Astrocyte of the spinal cord (primary cell): ENCODE measurements around the gene CNOT6.

ENCODE experiments used
- DNase-seq: peaks from one replicate; pipeline ENCODE4 v3.0.0; 2011; ENCODE audit warnings: low read depth, low spot score
- H3K4me3 ChIP-seq: 2 replicates; pipeline ENCODE4 v1.5.1; 2011; ENCODE audit warnings: low read depth, mild to moderate bottlenecking, low read length, moderate library complexity
- in situ Hi-C: cut with HindIII; loops from 2 replicates; pipeline ENCODE4 v1.10.0; 2017; ENCODE audit warnings: low sequenced_read_pairs
- TF ChIP-seq, protein P1 (sequence below): IDR thresholded peaks from 2 replicates; pipeline ENCODE4 v1.5.1; 2012; ENCODE audit warnings: low read depth, mild to moderate bottlenecking, low read length, inconsistent platforms

CNOT6 gene

DNA sequence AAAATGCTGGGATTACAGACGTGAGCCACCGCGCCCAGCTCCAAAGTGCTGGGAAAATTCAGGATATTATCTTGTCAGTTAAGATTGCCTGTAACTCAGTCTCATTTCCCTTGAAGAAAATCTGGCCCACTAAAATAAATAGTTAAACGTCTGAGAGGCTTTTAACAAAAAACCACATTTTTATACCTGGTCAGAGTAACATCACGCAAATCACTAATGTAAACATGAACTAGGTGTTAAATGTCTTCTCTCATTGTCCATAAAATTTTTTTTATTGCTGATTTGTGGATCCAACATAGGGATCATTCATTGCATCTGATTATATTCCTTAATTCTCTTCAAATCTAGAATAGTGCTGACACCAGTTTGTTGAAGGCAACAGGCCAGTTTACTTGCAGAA lies 22.3 kb downstream of the CNOT6 start:
- in situ Hi-C loops, result no loop called here
- no peak overlapping the region for H3K4me3 ChIP-seq
- TF ChIP-seq, protein P1, sequence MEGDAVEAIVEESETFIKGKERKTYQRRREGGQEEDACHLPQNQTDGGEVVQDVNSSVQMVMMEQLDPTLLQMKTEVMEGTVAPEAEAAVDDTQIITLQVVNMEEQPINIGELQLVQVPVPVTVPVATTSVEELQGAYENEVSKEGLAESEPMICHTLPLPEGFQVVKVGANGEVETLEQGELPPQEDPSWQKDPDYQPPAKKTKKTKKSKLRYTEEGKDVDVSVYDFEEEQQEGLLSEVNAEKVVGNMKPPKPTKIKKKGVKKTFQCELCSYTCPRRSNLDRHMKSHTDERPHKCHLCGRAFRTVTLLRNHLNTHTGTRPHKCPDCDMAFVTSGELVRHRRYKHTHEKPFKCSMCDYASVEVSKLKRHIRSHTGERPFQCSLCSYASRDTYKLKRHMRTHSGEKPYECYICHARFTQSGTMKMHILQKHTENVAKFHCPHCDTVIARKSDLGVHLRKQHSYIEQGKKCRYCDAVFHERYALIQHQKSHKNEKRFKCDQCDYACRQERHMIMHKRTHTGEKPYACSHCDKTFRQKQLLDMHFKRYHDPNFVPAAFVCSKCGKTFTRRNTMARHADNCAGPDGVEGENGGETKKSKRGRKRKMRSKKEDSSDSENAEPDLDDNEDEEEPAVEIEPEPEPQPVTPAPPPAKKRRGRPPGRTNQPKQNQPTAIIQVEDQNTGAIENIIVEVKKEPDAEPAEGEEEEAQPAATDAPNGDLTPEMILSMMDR, result no peak
- DNase-seq, result no peak

DNA sequence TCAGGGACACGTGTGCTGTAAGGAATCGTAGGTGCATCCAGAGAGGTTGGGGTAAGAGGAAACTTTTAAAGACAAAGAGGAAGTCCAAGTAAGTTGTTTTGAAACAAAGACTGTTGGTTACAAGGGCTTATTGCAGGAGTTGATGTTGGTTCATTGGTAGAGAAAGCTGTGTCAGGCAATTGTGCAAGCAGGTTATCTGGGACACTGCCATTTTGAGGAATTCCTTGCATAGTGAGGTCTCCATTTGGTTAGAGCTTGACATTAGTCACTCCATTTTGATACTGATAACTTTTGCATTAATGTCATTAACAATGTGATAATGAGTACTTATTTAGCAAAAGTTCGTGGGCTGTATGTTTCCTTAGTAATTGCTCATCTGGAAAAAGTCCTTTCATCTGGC lies 24.9 kb downstream of the CNOT6 start:
- in situ Hi-C loops, result no loop called here
- H3K4me3 ChIP-seq, result no peak overlapping the region
- TF ChIP-seq, protein P1, result no peak
- DNase-seq, result peak; percentile 27

DNA sequence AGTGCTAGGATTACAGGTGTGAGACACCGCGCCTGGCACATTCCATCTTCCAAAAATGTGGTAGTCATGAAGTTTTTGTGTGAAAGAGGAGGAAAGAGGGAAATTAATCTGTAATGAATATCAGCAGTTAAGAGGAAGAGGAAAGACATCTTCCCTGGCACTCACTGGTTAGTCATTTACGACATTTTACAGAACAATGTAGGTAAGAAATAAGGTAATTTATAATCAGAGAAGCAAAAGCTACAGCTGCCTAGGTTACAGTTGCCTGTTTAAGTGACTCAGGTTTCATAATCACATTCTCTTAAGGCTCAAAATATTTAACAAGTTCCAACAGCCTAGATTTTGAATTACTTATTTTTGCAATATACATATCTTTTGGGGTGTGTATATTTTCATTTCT lies 26.9 kb downstream of the CNOT6 start:
- no peak for DNase-seq
- no peak overlapping the region for H3K4me3 ChIP-seq
- in situ Hi-C loops, result no loop called here
- TF ChIP-seq, protein P1, result no peak

DNA sequence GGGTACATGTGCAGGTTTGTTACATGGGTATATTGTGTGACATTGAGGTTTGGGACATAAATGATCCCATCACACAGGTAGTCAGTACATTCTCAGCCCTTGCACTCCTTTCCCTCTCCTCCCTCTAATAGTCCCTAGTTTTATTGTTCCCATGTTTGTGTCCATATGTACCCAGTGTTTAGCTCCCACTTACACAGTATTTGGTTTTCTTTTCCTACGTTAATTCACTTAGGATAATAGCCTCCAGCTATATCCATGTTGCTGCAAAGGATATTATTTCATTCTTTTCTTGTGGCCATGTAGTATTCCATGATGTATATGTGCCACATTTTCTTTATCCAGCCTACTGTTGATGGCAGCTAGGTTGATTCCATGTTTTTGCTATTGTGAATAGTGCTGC lies 27.4 kb downstream of the CNOT6 start:
- in situ Hi-C loops, result no loop called here
- DNase-seq, result no peak
- TF ChIP-seq, protein P1, result no peak
- no peak overlapping the region for H3K4me3 ChIP-seq

DNA sequence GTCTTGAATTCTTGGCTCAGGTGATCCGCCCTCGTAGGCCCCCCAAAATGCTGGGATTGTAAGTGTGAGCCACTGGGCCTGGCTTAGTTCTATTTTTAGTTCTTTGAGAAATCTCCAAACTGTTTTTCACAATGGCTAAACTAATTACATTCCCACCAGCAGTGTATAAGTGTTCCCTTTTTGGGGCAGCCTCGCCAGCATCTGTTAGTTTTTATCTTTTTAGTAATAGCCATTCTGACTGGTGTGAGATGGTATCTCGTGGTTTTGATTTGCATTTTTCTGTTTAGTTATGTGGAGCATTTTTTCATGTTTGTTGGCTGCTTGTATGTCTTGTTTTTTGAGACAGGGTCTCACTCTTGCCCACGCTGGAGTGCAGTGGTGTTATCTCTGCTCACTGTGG lies 28.2 kb downstream of the CNOT6 start:
- H3K4me3 ChIP-seq, result no peak overlapping the region
- TF ChIP-seq, protein P1, result no peak
- in situ Hi-C loops, result no loop called here
- no peak for DNase-seq

DNA sequence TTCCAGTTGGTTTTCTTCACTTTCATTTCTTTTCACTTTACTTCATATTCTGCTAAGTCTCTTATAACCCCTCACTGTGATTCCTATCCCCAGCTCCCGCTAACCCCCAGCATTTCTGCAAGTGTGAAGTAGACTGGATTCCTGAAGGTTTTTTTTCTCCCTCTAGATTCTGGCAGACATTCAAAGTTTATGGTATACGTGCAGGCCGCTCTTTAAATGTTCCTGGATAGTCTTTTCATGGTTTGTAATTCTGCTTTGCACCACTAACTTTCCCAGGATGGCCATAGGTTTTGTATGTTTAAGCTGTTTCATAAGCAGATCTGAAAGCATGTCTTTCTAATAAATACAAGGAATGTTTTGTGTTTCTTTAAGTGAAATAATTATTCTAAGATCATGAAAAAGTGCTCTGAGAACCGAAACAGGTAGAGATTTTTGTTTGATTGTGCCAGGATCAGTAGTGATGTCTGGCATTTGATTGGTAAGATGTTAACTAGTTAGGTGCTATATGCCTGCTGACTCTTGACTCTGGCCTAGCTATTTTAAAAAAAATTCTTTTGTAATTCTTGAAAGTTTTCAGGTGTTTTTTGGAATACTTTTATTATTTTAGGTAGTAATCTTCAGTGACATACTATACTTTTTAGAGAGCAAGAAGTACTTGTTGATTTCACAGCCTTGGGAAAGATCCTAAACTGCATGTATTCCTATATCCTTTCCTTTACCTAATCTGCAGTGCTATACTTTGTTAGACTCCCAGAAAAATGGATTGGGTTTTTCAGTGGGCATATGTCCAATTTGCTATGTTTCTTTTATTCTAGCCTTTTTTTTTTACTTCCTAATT lies 29.7 kb downstream of the CNOT6 start:
- in situ Hi-C loops, result no loop called here
- H3K4me3 ChIP-seq, result no peak overlapping the region
- DNase-seq, result peak; percentile 17
- TF ChIP-seq, protein P1, result no peak
